ENCODE measurements around the gene MAD1L1.

The MAD1L1 gene

DNA sequence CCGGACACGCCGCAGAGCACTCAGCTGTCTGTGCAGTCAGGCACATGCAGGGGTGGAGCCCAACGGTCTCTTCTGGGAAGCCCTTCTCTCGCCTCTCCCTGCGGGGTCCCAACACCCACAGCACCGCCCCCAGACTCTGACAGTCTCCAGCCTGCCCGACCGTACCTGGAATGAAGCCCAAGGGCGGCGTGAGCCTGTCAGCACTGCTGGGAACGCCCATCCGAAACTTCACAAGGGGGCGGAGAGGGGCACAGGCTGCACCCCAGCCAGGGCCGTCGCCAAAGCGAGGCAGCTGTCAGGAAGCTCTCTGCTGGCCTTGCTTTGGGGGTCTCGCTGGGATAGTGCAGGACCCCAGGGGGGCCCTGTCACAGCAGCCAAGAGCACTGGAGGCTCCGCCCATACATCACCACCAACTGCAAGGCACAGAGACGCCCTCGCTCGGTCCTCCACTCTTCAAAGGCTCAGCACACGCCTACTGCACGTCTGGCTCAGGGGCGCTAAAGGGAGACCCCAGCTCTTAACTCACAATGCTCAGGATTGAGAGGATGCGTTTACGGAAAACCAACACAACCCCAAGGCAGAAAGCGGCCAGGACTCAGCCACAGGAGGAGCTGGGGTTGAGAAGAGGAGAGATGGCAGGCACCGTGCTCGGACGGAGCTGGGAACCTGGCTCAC is 30.9 kb downstream of the MAD1L1 start:
- no peak for DNase-seq (ENCODE audit: low read depth in 3 of 3, low spot score in 1 of 3)

DNA sequence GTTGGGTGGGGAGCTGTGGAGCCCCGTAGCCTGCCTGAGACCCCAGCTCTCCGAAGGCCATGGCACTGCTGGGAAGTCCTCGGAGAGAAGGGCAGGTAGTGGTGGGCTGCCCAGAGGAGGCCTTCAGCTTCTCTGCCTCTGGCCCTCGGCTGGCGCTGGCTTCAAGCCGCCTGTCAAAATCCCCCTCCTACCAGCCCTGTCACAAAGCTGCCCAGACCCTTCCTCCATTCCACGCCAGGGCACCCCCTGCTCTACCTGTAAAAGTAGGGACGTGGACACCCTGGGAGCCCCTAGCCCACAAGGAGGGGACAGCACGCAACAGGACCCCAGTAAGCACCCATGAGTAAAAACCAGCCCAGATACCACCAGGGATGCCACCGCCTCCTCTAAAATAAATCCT is 31.6 kb downstream of the MAD1L1 start:
- DNase-seq (ENCODE audit: low read depth in 3 of 3, low spot score in 1 of 3), result no peak

DNA sequence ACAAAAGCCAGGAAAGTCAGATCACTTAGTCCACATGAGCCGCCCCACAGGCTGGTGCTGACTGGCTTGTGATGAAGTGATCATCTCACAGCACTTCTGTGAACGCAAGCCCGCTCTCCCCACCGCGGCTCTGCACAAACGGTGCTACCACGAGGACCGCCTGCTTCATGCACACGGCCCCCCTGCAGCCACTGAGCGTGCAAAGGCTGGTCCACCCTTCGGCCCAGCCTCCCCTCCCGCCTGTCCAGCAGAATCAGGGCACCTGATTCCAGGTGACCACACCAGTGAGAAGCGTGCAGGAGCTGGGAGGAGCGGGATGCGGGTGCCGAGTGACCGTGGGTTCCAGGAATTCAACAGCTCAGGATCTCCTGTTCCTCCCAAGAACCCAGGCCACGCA is 32.2 kb downstream of the MAD1L1 start:
- no peak for DNase-seq (ENCODE audit: low read depth in 3 of 3, low spot score in 1 of 3)

DNA sequence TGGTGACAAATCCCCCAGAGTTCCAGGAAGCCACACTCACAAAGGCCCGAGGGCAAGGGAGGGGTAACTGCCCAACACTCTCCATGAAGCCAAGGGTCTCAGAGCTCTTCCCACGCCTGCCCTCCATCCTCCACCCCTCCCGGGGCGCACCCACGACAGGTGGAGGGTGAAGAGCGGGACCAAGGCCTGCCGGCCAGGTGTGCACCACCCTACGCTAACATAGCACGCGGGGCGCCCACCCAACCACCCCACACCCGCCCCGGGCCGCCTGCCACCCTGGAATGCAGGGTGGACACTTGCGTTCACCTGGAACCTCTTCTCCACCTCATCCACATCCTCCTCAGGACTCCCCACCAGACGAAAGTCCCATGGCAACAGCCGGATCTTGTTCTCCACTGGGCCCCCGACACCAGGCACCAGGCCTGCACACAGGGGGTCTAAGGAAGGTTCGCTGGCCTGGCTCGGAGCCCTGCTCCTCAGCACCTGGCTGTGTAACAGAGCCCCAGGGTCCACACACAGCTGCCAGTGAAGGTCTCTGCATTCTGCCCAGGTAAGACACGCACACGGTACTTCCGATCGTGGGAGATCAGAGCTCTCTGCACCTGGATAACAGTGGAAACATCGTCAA is 32.7 kb downstream of the MAD1L1 start:
- DNase-seq (ENCODE audit: low read depth in 3 of 3, low spot score in 1 of 3), result no peak

DNA sequence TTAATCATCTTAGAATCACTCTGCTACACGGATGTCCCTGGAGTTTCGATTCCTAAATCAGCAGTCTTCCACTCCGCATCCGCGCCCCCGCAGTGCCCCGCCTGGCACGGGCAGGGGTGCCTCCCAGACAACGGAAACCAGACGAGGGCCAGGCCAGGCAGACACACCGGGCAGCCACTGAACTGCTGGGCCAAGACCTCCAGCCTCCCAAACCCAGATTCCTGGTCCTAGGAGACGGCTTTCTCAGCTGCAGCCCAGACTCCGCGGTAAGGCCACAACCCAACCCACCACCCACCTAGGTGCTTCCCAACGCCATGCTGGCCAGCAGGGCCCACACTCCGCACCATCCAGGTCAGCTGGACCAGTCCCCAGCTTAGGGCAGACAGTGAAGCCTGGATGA is 33.2 kb downstream of the MAD1L1 start:
- DNase-seq (ENCODE audit: low read depth in 3 of 3, low spot score in 1 of 3), result no peak

DNA sequence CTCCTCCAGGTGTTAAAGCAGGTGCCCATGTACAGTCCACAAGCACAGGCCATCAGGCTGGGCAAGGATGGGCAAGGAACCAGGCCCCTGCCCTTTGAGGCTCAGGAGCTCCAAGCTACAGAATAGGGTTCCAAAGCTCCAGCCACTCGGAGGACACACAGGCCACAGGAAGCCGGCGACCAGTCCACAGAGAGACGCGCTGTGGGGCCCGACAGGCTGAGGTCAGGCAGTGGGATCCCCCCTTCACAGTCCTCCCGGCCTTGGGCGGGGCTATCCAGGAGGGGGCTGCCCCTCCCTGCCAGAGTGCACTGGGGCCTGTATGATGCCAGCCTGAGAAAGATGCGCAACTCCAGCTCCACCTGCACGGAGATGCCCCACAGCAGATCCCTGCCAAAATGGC is 34.0 kb downstream of the MAD1L1 start:
- DNase-seq (ENCODE audit: low read depth in 3 of 3, low spot score in 1 of 3), result no peak

DNA sequence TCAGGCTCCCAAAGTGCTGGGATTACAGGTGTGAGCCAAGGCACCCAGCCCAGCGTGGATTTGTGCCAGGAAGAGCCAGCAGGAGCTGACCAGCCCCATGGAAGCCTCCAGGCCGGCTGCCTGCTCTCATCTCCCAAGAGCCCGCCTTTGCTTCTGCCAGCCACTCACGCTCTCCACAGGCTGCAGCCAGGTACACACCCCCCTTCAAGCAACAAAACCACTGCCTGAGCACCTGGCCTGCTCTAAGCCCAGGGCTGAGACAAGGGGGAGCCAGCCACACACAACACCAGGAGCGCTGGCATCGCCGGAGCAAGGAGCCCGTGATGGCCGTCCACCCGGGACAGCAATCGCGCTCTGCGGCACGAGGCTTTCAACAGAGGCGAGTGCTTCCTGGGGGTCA is 34.5 kb downstream of the MAD1L1 start:
- no peak for DNase-seq (ENCODE audit: low read depth in 3 of 3, low spot score in 1 of 3)

DNA sequence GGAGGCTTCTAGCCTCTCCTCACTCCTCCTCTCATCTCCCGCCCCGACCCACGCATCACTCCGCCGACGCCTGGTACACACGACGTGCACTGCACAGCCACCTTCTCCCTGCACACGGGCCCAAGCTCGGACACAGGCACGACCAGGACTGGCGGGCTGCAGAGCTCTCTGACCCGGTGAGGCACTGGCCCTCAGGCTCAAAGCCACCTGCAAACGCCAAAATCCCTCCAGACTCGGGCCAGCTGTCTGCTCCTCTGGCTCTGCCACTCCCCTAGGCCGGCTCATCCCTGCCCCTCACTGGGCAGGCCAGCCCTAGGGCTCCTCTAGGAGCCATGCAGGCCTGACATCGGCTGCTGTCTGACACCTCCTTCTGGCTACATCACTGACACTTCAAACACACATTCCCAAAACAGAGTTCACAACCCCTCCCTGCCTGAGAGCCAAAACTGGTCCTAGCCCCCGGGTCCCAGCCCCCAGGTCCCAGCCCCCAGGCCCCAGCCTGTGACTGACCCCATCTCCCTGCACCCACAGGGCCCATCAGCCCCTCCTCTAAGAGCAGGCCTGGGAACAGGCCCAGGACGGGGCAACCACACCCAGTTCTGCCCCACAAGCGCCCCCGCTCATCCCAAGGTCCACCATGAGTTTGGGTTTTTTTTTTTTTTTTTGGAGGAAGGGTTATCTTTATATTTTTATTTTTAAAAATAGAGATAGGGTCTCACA is 35.1 kb downstream of the MAD1L1 start:
- no peak for DNase-seq (ENCODE audit: low read depth in 3 of 3, low spot score in 1 of 3)

DNA sequence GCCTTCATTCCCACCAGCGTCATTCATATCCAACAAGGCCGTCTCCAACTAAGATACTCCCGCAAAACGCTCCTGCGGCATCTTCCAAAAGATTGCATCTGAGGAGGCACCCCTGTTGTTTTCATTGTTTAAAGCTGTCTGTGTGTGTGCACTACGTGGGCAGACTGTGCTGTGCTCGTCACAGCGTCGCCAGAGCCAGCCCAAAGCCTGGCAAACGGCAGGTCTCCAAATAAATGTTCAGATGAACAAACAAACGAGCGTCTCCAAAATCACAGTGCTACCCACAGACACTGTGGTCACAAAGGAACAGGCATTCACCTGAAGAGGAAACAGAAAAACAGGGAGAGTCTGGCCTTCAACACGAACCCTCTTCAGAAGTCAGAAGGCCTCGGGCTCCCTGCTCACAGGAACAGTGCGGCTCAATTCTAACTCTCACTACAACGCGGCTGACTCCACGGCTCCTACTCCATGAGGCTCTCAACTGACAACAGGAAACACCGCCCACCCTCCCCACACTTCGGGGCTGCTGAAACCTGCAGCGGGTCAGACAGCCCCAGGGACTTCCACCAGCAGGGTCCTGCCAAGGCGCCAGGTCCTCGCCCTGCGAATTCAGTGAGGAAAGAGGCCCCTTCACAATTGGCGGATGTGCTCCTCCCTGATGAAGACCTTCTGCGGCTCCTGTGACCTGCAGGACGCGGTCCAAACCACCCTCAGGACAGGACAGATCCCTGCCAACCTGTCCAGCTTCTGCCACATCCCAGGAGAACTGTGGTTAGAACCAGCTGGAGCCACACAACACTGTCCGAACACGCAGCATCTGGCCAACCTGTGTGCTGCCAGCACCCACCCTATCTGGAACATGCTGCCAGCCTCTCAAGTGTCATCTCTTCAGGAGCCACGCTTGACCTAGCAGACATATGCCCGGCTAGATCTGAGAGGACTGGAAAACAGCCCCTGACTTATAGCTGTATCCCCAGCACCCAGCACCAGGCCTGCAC is 36.1 kb downstream of the MAD1L1 start:
- DNase-seq (ENCODE audit: low read depth in 3 of 3, low spot score in 1 of 3), result no peak

DNA sequence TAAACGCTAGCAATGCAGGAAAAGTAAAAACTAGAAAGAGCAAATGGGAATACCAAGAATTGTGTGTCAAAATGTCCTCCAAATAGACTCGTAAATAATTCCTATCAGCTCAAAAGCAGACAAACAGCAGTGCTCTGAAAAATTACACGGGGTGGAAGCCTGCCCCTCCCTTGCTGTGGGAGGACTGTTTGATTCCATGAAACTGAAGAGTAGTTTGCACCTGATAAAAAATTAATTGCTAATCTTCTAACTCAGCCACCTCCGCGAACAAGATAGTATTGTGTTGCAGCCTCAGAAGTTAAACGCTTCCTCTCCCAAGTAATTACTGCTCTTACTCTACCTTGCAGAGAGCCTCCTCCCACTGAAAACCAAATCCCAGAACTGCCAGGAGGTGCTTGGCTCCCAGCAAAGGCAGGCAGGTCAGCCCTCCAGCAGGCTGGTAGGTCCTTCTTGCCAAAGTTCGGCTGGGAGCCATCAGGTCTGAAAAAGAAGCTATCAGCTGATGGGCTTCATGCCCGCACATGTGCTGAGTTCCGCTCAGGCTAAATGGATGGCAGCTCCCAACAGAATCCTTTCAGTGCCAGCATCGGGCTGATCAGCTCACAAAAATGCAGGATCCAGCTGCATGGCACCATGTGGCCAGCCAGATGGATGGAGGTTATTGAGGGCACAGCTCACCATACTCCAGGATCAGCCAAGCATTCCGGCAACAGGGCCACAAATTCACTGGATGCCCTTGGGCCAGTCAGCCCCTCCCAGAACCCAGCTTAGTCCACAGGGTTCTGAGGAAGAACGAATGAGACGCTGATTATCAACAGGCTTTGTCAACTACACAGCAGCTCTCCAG is 37.1 kb downstream of the MAD1L1 start:
- DNase-seq (ENCODE audit: low read depth in 3 of 3, low spot score in 1 of 3), result no peak

DNA sequence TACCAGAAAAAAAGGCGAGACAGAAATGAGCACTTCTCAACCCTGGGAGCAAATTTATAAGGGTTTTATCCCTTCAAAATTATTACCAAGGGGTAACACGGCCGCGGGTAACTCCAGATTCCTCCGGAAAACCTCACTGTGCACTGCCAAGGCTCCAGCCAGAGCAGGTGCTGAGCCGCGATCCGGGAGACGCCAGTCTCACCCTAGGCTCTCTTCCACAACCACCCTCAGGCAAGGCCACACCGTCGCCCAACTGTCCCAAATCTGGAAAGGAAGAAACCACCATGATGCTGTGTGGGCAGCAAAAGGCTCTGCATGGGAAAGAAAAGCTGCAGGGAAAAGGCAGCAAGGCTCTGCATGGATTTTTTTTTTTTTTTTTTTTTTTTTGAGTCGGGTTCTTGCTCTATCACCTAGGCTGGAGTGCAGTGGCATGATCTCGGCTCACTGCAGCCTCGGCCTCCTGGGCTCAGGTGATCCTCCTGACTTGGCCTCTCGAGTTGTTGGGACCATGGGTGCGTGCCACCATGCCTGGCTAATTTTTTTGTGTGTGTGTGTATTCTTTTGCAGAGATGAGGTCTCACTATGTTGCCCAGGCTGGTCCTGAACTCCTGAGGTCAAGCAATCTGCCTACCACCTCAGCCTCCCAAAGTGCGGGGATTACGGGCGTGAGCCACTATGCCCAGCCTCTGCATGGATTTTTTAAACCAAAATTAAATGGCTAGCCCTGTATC is 39.0 kb downstream of the MAD1L1 start:
- no peak for DNase-seq (ENCODE audit: low read depth in 3 of 3, low spot score in 1 of 3)

DNA sequence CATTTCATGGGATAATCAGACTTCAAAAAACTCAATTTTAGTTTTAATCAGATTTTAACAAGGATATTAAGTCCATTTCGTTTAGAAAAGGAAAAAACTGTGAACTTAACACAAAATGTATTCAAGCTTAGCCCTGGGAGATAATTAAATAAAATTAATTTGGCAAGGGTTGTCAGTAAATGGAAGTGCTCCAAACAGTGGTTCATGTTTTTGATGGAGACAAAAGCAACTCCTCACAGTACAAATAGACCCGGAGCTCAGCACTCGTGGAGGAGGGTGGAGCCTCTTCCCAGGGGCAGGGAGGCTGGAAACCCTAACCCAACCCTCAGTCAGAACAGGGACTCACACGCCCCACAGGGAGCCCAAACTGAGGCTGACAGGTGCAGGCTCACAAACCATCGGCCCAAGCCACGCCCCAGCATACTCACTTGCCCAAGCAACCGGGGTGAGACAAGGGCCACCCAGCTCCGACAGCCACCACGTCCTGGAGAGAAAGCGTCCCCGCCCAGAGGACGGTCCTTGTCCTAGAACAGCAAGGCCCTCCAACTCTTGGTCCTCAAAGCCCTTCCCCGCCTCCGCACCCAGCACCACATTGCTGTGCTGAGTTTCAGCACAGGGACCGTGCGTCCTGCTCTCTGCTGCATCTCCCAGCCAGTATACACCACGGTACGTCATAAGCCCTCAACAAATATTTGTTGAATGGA is 39.8 kb downstream of the MAD1L1 start:
- no peak for DNase-seq (ENCODE audit: low read depth in 3 of 3, low spot score in 1 of 3)

DNA sequence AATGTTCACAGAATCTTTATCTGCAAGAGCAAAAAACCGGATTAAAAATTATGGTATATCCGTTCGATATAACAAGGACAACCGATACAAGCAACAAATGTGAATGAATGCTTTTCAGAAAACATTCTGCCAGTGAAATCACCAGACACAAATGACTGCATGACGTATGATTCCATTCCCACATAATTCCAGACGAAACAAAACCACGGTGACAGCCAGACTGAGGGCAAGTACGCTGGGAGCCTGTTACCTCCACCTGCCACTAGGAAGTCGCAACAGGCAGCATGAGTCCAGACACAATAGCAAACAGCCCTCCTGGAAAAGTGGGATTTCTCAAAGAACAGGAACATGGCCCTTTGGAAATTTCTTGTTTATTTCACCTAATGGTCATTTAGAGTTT is 41.7 kb downstream of the MAD1L1 start:
- DNase-seq (ENCODE audit: low read depth in 3 of 3, low spot score in 1 of 3), result no peak

DNA sequence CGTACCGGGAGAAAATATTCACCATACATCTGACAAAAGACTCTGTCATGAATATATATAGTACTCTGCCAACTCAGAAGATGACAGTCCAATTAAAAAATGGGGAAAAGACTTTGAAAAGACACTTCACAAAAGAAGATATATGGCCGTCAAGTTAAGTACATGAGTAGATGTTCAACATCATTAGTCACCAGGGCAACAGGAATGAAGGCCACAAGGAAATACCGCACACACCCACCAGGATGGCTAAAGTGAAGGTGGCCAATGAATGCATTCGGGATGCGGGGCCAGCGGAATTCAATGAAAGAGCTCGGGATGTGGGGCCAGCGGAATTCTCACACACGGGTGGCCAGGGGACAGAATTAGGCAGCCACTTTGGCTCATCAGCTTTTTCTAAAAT is 42.2 kb downstream of the MAD1L1 start:
- DNase-seq (ENCODE audit: low read depth in 3 of 3, low spot score in 1 of 3), result no peak

DNA sequence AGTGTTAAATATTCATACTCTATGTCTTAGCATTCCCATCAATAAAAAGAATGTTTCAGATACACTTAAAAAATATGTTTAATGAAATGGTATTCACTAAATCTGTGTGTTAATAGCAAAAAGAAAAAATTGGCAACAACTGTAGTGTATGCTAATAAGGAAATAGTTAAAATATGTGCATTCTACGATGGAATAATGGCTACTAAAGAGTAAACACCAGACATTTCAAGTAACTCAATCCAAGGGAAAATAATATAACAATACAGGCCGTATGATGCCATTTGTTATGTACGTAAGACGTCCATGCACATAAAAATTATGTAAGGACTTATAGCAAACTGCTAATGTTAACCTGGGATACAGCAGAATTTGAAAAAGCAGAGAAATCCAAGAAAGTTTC is 46.6 kb downstream of the MAD1L1 start:
- DNase-seq (ENCODE audit: low read depth in 3 of 3, low spot score in 1 of 3), result no peak

DNA sequence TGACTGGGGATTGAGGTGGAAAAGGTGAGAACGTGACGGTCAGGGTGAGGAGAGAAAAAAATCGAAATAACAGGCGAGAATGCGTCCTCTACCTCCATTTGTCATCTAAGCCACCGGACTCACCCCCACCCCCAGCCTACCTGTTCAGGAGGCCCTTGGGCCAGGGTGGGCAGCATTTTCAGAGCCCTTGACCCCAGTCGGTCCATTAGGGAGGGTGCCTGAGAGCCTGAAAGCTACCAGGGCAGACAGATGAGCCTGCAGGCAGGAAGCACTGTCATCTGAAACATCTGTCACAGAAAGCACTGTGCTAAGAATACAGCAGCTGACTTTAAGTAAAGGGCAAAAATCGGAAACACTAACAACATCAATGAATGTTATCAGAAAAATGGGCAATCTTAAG is 47.0 kb downstream of the MAD1L1 start:
- DNase-seq (ENCODE audit: low read depth in 3 of 3, low spot score in 1 of 3), result no peak

DNA sequence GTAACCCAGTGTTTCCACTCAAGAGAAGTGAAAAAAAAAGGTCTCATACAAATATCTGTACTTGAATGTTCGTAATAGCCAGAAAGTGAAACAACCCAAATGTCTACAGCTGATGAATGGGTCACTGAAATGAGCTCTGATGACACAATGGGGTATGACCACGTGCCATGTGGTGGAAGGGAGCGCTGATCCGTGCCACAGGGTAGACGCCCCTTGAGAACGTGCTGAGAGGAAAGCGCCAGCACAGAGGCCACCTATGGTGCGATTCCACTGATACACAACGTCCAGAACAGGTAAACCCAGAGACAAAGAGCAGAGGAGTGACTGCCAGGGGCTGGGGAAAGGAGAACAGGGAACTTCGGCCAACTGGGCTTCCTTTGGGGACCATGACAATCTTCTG is 50.3 kb downstream of the MAD1L1 start:
- no peak for DNase-seq (ENCODE audit: low read depth in 3 of 3, low spot score in 1 of 3)

DNA sequence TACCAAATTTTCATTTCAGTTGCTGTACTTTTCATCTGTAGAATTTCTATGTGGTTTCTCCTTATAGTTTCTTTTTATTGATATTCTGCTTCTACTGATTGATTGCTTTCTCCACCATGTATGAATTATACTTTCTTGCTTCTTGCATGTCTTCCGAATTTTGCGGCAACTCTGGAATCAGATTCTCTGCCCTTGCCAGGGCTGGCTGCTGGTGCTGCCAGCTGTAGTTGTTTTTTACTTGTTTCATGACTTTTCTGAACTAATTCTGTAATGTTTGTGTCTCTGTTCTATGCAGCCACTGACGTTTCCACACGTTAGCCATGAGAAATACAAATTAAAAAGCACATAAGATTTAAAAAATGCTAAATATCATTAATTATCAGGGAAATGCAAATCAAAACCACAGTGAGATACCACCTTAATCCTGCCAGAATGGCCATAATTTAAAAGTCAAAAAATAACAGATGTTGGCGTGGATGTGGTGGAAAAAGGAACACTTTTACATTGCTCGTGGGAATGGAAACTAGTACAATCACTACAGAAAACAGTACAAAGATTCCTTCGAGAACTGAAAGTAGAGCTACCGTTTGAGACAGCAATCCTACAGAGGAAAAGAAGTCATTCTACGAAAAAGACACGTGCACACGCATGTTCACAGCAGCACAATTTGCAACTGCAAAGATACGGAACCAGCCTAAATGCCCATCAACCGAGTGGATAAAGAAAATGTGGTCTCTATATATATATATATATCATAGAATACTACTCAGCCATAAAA is 51.5 kb downstream of the MAD1L1 start:
- no peak for DNase-seq (ENCODE audit: low read depth in 3 of 3, low spot score in 1 of 3)

All from stimulated activated CD4-positive, alpha-beta T cell treated with anti-CD3 and anti-CD28 coated beads, TNF-alpha, amount 100 ng/mL, for 1 hour (primary cell).